ENCODE results near the gene ABCA9.
"Not testable (repeated sequence)": the region's sequence is repeated elsewhere in the genome, so short reads cannot be mapped to it uniquely, and the experiment has no call there.

DNA sequence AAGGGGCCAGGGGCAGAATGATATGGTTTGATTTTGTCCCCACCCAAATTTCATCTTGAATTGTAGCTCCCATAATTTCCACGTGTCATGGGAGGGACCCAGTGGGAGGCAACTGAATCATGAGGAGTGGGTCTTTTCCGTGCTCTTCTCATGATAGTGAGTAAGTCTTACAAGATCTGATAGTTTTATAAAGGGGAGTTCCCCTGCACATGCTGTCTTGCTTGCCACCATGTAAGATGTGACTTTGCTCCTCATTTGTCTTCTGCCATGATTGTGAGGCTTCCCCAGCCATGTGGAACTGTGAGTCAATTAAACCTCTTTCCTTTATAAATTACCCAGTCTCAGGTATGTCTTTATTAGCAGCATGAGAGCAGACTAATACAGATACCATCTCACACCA, 101.6 kb downstream of the ABCA9 start:
- TF ChIP-seq ZNF274 (IDR thresholded peaks at IDR 0.05; ENCODE audit: low read depth, low read length); SUZ12 (IDR thresholded peaks at IDR 0.05; ENCODE audit: extremely low read depth, insufficient read depth, insufficient read length): not testable (repeated sequence)

All from NT2/D1 (cell line).